Measurements from ENCODE around the gene IL1F10. TPM values are rescaled to one million over a fixed set of nuclear protein-coding genes. Genes with fewer than 3 reads are reported as not detected.

The IL1F10 gene, protein sequence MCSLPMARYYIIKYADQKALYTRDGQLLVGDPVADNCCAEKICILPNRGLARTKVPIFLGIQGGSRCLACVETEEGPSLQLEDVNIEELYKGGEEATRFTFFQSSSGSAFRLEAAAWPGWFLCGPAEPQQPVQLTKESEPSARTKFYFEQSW
- not detected in 2 replicates for total RNA-seq

DNA sequence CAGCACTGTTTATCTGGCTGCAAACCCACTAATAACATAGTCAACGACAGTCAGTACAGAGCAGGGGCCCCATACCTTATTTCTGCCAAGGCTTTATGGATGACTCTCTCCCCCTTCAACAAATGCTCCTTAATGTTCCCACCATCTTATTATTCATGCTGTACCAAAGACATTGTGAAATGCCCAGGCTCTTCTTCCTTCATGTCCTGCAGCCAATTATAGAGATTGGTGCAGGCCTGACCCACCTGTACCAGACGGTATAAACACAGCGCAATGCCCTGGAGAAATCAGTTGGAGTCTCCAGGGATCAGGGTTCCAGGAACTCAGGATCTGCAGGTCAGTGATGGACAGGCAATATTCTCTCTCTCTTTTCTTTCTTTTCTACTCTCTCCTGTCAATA is at the start of gene IL1F10:
IL1F10 (plus strand) TSS at position 290 of the 400 bp plus-strand sequence. CDS start 4,769 bp downstream, outside the sequence.

DNA sequence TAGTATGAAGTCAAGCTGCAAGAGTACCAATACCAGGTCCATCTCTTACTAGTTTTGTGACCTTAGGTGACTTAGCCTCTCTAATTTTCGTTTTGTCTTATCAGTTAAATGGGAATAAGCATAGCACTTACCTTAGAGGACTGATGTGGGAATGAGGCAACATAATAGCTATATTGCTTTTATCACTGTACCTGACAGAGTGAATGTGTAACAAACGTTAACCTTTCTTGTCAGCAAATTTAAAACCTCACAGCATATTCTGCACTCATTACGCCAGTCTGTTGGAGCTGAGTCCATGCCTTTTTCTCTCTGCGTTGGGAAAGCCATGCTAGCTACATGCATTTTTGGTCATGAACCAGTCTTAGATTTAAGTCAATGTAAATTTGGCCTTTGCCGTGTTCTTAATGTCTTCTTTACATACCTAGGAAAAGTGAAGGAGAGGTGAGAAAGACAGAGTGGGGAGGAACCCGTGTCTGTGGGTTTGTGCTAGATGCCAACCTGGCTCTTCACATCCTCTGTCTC is 15.3 kb upstream of the IL1F10 start, which contains the start of gene IL36B:
IL36B (minus strand) TSS at position 472 of the 522 bp plus-strand sequence.

DNA sequence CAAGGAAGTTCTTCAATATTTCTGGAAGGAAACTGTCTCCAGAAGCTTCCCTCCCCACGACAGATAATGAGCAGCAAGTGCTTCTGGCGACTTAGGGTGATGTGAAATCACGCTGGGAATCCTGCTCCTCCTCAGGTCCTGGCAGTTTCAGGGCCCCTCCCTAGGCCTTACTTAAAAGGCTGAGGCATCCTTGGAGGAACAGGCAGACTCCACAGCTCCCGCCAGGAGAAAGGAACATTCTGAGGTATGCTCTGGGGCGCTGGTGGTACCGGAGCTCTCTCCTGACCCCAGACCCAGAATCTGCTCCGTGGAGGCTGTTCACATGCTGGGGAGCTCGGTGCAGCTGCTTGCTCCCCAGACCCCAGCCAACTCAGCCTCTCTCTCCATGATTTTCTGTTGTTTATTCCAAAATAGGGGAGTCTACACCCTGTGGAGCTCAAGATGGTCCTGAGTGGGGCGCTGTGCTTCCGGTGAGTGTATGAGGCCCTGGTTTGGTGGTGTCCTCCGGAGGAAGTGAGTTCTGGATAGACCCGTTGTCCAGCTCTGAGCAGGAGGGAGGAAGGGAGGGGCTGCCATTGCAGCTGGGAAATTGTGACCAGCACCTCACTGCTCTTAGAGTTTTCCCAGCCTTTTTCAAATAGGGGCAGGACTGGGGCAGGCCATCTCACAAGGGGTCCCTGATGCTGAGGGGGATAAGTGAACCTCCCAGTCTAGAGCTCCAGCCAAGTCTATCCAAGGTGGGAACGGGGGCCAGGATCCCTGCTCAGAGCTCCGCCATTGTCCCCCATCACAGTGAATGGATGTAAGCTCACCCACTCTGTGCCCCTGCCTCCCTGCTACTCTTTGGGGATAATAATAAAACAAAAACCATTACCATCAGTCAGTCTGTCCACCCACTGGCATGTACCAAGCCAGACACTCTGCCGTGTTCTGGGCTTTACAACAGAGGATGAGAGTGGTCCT is 8.5 kb upstream of the IL1F10 start, which contains the start of gene IL36RN:
IL36RN (plus strand) TSS at position 201 of the 963 bp plus-strand sequence; CDS start at position 442, 241 bp downstream.

Other genes with a start within 250 kb of the IL1F10 start
- gene IL1B, start 231.2 kb upstream of the IL1F10 start, total RNA-seq, result 0.17 and 0.45 TPM in 2 replicates
- gene IL37, start 156.8 kb upstream of the IL1F10 start, total RNA-seq, result not detected in 2 replicates
- gene IL36G, start 90.0 kb upstream of the IL1F10 start, total RNA-seq, result not detected in 2 replicates
- not detected in 2 replicates for gene IL36A, start 62.5 kb upstream of the IL1F10 start, total RNA-seq
- not detected in 2 replicates for gene IL36B, start 15.1 kb upstream of the IL1F10 start, total RNA-seq
- not detected in 2 replicates for gene IL36RN, start 8.8 kb upstream of the IL1F10 start, total RNA-seq
- not detected in 2 replicates for gene IL1RN, start 59.6 kb downstream of the IL1F10 start, total RNA-seq
- 8.4 and 8.8 TPM in 2 replicates for gene PSD4, start 106.0 kb downstream of the IL1F10 start, total RNA-seq
- 0.17 and 0.45 TPM in 2 replicates for gene PAX8, start 211.0 kb downstream of the IL1F10 start, total RNA-seq

Measured in bronchus fibroblast of lung (primary cell).